Measurements from ENCODE around the gene TTLL11.

TTLL11 gene

GRCh38 chr9:122087406-122088200 is 5.5 kb downstream of the TTLL11 start:
- H3F3A ChIP-seq (ENCODE audit: low read depth) = no peaks in the 10 kb centered on the region
- H3K27me3 ChIP-seq (ENCODE audit: insufficient read depth, low read length, poor library complexity, severe bottlenecking) = no peaks in the 10 kb centered on the region
- no peak overlapping the region for H3K4me3 ChIP-seq (ENCODE audit: low read length, poor library complexity, severe bottlenecking)
- H3K36me3 ChIP-seq (ENCODE audit: insufficient read depth, low read length) = no peaks in the 10 kb centered on the region
- H3K9me2 ChIP-seq (replicated peaks; ENCODE audit: low read depth, low read length) = no peaks in the 10 kb centered on the region
- no peak overlapping the region for H3K4me2 ChIP-seq (ENCODE audit: low read depth, low read length, poor library complexity, severe bottlenecking)
- peaks cover 11% of the 10 kb centered on the region for H3K4me1 ChIP-seq (ENCODE audit: insufficient read depth, low read length, poor library complexity, severe bottlenecking)
- no peaks in the 10 kb centered on the region for H3K9me3 ChIP-seq (ENCODE audit: insufficient read depth, low read depth, low read length)
- H4K20me1 ChIP-seq (ENCODE audit: insufficient read depth, low read length, poor library complexity, severe bottlenecking) = peaks cover 2% of the 10 kb centered on the region
- H2AFZ ChIP-seq (ENCODE audit: low read length) = no peak overlapping the region
- no peak overlapping the region for H3K9ac ChIP-seq (ENCODE audit: low read depth, low read length, poor library complexity, severe bottlenecking)
- H3K79me2 ChIP-seq (ENCODE audit: insufficient read depth, low read length) = peaks cover 5% of the 10 kb centered on the region; the same call in 1 of the 2 replicates
- no peak for TF ChIP-seq EZH2phosphoT487 (IDR thresholded peaks at IDR 0.05; ENCODE audit: borderline replicate concordance)
- TF ChIP-seq, protein P1, sequence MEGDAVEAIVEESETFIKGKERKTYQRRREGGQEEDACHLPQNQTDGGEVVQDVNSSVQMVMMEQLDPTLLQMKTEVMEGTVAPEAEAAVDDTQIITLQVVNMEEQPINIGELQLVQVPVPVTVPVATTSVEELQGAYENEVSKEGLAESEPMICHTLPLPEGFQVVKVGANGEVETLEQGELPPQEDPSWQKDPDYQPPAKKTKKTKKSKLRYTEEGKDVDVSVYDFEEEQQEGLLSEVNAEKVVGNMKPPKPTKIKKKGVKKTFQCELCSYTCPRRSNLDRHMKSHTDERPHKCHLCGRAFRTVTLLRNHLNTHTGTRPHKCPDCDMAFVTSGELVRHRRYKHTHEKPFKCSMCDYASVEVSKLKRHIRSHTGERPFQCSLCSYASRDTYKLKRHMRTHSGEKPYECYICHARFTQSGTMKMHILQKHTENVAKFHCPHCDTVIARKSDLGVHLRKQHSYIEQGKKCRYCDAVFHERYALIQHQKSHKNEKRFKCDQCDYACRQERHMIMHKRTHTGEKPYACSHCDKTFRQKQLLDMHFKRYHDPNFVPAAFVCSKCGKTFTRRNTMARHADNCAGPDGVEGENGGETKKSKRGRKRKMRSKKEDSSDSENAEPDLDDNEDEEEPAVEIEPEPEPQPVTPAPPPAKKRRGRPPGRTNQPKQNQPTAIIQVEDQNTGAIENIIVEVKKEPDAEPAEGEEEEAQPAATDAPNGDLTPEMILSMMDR (conservative IDR thresholded peaks at IDR 0.05; ENCODE audit: low read length) = no peak

- no peaks in the 10 kb centered on the region for H3F3A ChIP-seq (ENCODE audit: low read depth)
- H3K9ac ChIP-seq (ENCODE audit: low read depth, low read length, poor library complexity, severe bottlenecking) = no peak overlapping the region
- no peak overlapping the region for H3K4me2 ChIP-seq (ENCODE audit: low read depth, low read length, poor library complexity, severe bottlenecking)
- TF ChIP-seq EZH2phosphoT487 (IDR thresholded peaks at IDR 0.05; ENCODE audit: borderline replicate concordance) = no peak
- TF ChIP-seq, protein P1 (conservative IDR thresholded peaks at IDR 0.05; ENCODE audit: low read length) = no peak
- H3K9me3 ChIP-seq (ENCODE audit: insufficient read depth, low read depth, low read length) = no peaks in the 10 kb centered on the region
- no peaks in the 10 kb centered on the region for H3K36me3 ChIP-seq (ENCODE audit: insufficient read depth, low read length)
- H3K9me2 ChIP-seq (replicated peaks; ENCODE audit: low read depth, low read length) = no peaks in the 10 kb centered on the region
- H4K20me1 ChIP-seq (ENCODE audit: insufficient read depth, low read length, poor library complexity, severe bottlenecking) = no peaks in the 10 kb centered on the region
- H2AFZ ChIP-seq (ENCODE audit: low read length) = no peak overlapping the region
- H3K27me3 ChIP-seq (ENCODE audit: insufficient read depth, low read length, poor library complexity, severe bottlenecking) = no peaks in the 10 kb centered on the region
- H3K4me1 ChIP-seq (ENCODE audit: insufficient read depth, low read length, poor library complexity, severe bottlenecking) = peaks cover 7% of the 10 kb centered on the region
- H3K79me2 ChIP-seq (ENCODE audit: insufficient read depth, low read length) = peaks cover 2% of the 10 kb centered on the region; the same call in 1 of the 2 replicates
- no peak overlapping the region for H3K4me3 ChIP-seq (ENCODE audit: low read length, poor library complexity, severe bottlenecking)
These were observed 6.2 kb downstream of the TTLL11 start for GRCh38 chr9:122086873-122087272.

DNA sequence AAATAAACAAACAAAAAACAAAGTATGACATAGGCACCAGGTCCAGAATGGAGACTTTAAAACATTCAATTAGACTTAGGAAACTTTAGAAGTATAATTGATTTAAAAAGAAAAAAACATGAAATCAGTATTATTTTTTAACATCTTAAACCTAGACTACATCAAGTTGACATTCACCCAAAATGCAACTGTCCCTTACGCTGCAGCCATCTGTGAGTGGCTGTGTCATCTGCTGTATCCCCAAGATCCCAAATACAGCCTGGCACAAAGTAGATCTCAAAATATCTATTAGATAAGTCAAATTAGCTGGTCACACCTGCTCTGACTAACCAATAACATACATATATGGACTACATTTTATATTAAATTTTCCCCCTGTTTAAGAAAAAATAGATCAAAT is 7.8 kb downstream of the TTLL11 start:
- TF ChIP-seq, protein P1 (conservative IDR thresholded peaks at IDR 0.05; ENCODE audit: low read length) = no peak
- no peak for TF ChIP-seq EZH2phosphoT487 (IDR thresholded peaks at IDR 0.05; ENCODE audit: borderline replicate concordance)

More for the DNA sequence above, 7.8 kb downstream of the TTLL11 start:
- no peak overlapping the region for H3K4me3 ChIP-seq (ENCODE audit: low read length, poor library complexity, severe bottlenecking)
- H3K79me2 ChIP-seq (ENCODE audit: insufficient read depth, low read length) = no peaks in the 10 kb centered on the region
- H3K9me3 ChIP-seq (ENCODE audit: insufficient read depth, low read depth, low read length) = no peaks in the 10 kb centered on the region
- H3K4me1 ChIP-seq (ENCODE audit: insufficient read depth, low read length, poor library complexity, severe bottlenecking) = no peaks in the 10 kb centered on the region
- H3K9ac ChIP-seq (ENCODE audit: low read depth, low read length, poor library complexity, severe bottlenecking) = no peak overlapping the region
- H3K9me2 ChIP-seq (replicated peaks; ENCODE audit: low read depth, low read length) = no peaks in the 10 kb centered on the region
- H3K4me2 ChIP-seq (ENCODE audit: low read depth, low read length, poor library complexity, severe bottlenecking) = no peak overlapping the region
- no peaks in the 10 kb centered on the region for H4K20me1 ChIP-seq (ENCODE audit: insufficient read depth, low read length, poor library complexity, severe bottlenecking)
- H2AFZ ChIP-seq (ENCODE audit: low read length) = no peak overlapping the region
- H3F3A ChIP-seq (ENCODE audit: low read depth) = no peaks in the 10 kb centered on the region
- no peaks in the 10 kb centered on the region for H3K36me3 ChIP-seq (ENCODE audit: insufficient read depth, low read length)
- no peaks in the 10 kb centered on the region for H3K27me3 ChIP-seq (ENCODE audit: insufficient read depth, low read length, poor library complexity, severe bottlenecking)

Measured in Loucy (cell line).